ENCODE results near the gene GRIN3B.

The GRIN3B gene

GRCh38 chr19:1039646-1040475 is 39.6 kb downstream of the GRIN3B start, which contains the start of gene ABCA7:
ABCA7 (plus strand) TSS chr19:1040107; CDS start chr19:1041362, 1,255 bp downstream.
- intact Hi-C loops (cut with micrococcal nuclease) = loop anchor here (2.0 kb wide), 1 partner anchor 29 kb away; no protein-coding TSS in a partner anchor
- Mint-ChIP-seq H3K4me1 (ENCODE audit: low read depth) (peaks cover 65% of the 10 kb centered on the region), H3K36me3 (ENCODE audit: low read depth) (peaks cover 86% of the 10 kb centered on the region), H3K4me3 (peak within 1 kb of the TSS; percentile 99), H3K27ac (peak within 1 kb of the TSS; percentile 88), H3K27me3 (no peaks in the 10 kb centered on the region), H3K9me3 (no peaks in the 10 kb centered on the region)

GRCh38 chr19:1040476-1041271 is 40.5 kb downstream of the GRIN3B start:
- H3K36me3 Mint-ChIP-seq (ENCODE audit: low read depth) = peaks cover 86% of the 10 kb centered on the region
- H3K4me1 Mint-ChIP-seq (ENCODE audit: low read depth) = peaks cover 57% of the 10 kb centered on the region
- intact Hi-C loops (cut with micrococcal nuclease) = no loop called here

GRCh38 chr19:1041272-1041834 is 41.1 kb downstream of the GRIN3B start:
- Mint-ChIP-seq H3K27me3 (no peaks in the 10 kb centered on the region), H3K4me1 (ENCODE audit: low read depth) (peaks cover 51% of the 10 kb centered on the region), H3K4me3 (peak overlapping the region; percentile 99), H3K36me3 (ENCODE audit: low read depth) (peaks cover 86% of the 10 kb centered on the region), H3K27ac (peak overlapping the region; percentile 88), H3K9me3 (no peaks in the 10 kb centered on the region)
- intact Hi-C loops (cut with micrococcal nuclease) = no loop called here

More at GRCh38 chr19:1040476-1041271, 40.5 kb downstream of the GRIN3B start:
- Mint-ChIP-seq H3K27me3 (no peaks in the 10 kb centered on the region), H3K27ac (peak overlapping the region; percentile 88), H3K9me3 (no peaks in the 10 kb centered on the region), H3K4me3 (peak overlapping the region; percentile 99)

- H3K4me3 Mint-ChIP-seq = no peak overlapping the region
- H3K27me3 Mint-ChIP-seq = no peaks in the 10 kb centered on the region
- H3K36me3 Mint-ChIP-seq (ENCODE audit: low read depth) = peaks cover 86% of the 10 kb centered on the region
- peaks cover 46% of the 10 kb centered on the region for H3K4me1 Mint-ChIP-seq (ENCODE audit: low read depth)
- intact Hi-C loops (cut with micrococcal nuclease) = no loop called here
- peak overlapping the region; percentile 88 for H3K27ac Mint-ChIP-seq
- H3K9me3 Mint-ChIP-seq = no peaks in the 10 kb centered on the region
These were observed 41.8 kb downstream of the GRIN3B start for GRCh38 chr19:1041835-1042685.

- H3K36me3 Mint-ChIP-seq (ENCODE audit: low read depth) = peaks cover 84% of the 10 kb centered on the region
- intact Hi-C loops (cut with micrococcal nuclease) = no loop called here
- H3K4me1 Mint-ChIP-seq (ENCODE audit: low read depth) = peaks cover 39% of the 10 kb centered on the region
- no peak overlapping the region for H3K4me3 Mint-ChIP-seq
- H3K27me3 Mint-ChIP-seq = no peaks in the 10 kb centered on the region
- H3K9me3 Mint-ChIP-seq = no peaks in the 10 kb centered on the region
- H3K27ac Mint-ChIP-seq = no peak overlapping the region
These were observed 42.7 kb downstream of the GRIN3B start for GRCh38 chr19:1042689-1043511.

- H3K27ac Mint-ChIP-seq = no peak overlapping the region
- no peaks in the 10 kb centered on the region for H3K9me3 Mint-ChIP-seq
- H3K36me3 Mint-ChIP-seq (ENCODE audit: low read depth) = peaks cover 78% of the 10 kb centered on the region
- H3K27me3 Mint-ChIP-seq = no peaks in the 10 kb centered on the region
- intact Hi-C loops (cut with micrococcal nuclease) = no loop called here
- no peak overlapping the region for H3K4me3 Mint-ChIP-seq
- H3K4me1 Mint-ChIP-seq (ENCODE audit: low read depth) = peaks cover 15% of the 10 kb centered on the region
These were observed 45.0 kb downstream of the GRIN3B start for GRCh38 chr19:1045247-1045603.

- no peak overlapping the region for H3K4me3 Mint-ChIP-seq
- H3K27ac Mint-ChIP-seq = no peak overlapping the region
- no peaks in the 10 kb centered on the region for H3K9me3 Mint-ChIP-seq
- peaks cover 82% of the 10 kb centered on the region for H3K36me3 Mint-ChIP-seq (ENCODE audit: low read depth)
- H3K27me3 Mint-ChIP-seq = no peaks in the 10 kb centered on the region
- peaks cover 6% of the 10 kb centered on the region for H3K4me1 Mint-ChIP-seq (ENCODE audit: low read depth)
- intact Hi-C loops (cut with micrococcal nuclease) = no loop called here
These were observed 46.0 kb downstream of the GRIN3B start for GRCh38 chr19:1046117-1046626.

- Mint-ChIP-seq H3K36me3 (ENCODE audit: low read depth) (peaks cover 85% of the 10 kb centered on the region), H3K27me3 (no peaks in the 10 kb centered on the region), H3K4me1 (ENCODE audit: low read depth) (peaks cover 8% of the 10 kb centered on the region), H3K4me3 (no peak overlapping the region), H3K9me3 (no peaks in the 10 kb centered on the region), H3K27ac (no peak overlapping the region)
- intact Hi-C loops (cut with micrococcal nuclease) = no loop called here
These were observed 46.8 kb downstream of the GRIN3B start for GRCh38 chr19:1046836-1047695.

- H3K4me3 Mint-ChIP-seq = no peak overlapping the region
- no peaks in the 10 kb centered on the region for H3K9me3 Mint-ChIP-seq
- peaks cover 8% of the 10 kb centered on the region for H3K4me1 Mint-ChIP-seq (ENCODE audit: low read depth)
- H3K36me3 Mint-ChIP-seq (ENCODE audit: low read depth) = peaks cover 83% of the 10 kb centered on the region
- no peaks in the 10 kb centered on the region for H3K27me3 Mint-ChIP-seq
- intact Hi-C loops (cut with micrococcal nuclease) = no loop called here
- no peak overlapping the region for H3K27ac Mint-ChIP-seq
These were observed 47.5 kb downstream of the GRIN3B start for GRCh38 chr19:1047696-1048147.

GRCh38 chr19:1049106-1049505 is 48.9 kb downstream of the GRIN3B start:
- Mint-ChIP-seq H3K27ac (peak overlapping the region; percentile 27), H3K9me3 (no peaks in the 10 kb centered on the region), H3K4me1 (ENCODE audit: low read depth) (peaks cover 8% of the 10 kb centered on the region), H3K4me3 (no peak overlapping the region), H3K36me3 (ENCODE audit: low read depth) (peaks cover 83% of the 10 kb centered on the region), H3K27me3 (no peaks in the 10 kb centered on the region)
- intact Hi-C loops (cut with micrococcal nuclease) = no loop called here

- H3K4me1 Mint-ChIP-seq (ENCODE audit: low read depth) = peaks cover 8% of the 10 kb centered on the region
- no peaks in the 10 kb centered on the region for H3K27me3 Mint-ChIP-seq
- no peaks in the 10 kb centered on the region for H3K9me3 Mint-ChIP-seq
- H3K4me3 Mint-ChIP-seq = no peak overlapping the region
- peaks cover 83% of the 10 kb centered on the region for H3K36me3 Mint-ChIP-seq (ENCODE audit: low read depth)
- H3K27ac Mint-ChIP-seq = no peak overlapping the region
- intact Hi-C loops (cut with micrococcal nuclease) = no loop called here
These were observed 49.6 kb downstream of the GRIN3B start for GRCh38 chr19:1049800-1050199.

Data from dendritic cell treated with granulocyte-macrophage colony-stimulating factor and Interleukin-4, amounts not matched to agents 40 ng/mL and 50 ng/mL, for 4 days (primary cell).